ENCODE measurements around the gene ANKRD66.
A peak's percentile ranks its signal among the peaks of the same experiment; 100 is the strongest.
"Not testable (repeated sequence)": the region's sequence is repeated elsewhere in the genome, so short reads cannot be mapped to it uniquely, and the experiment has no call there.

Gene ANKRD66

GRCh38 chr6:46755865-46756264, 9.1 kb downstream of the ANKRD66 start:
- no peak for DNase-seq (ENCODE audit: low spot score)

GRCh38 chr6:46756469-46757213, 9.9 kb downstream of the ANKRD66 start:
- DNase-seq (ENCODE audit: low spot score): peak; percentile 64

- no peak for DNase-seq (ENCODE audit: low spot score)
Observed at GRCh38 chr6:46757214-46757596, 10.5 kb downstream of the ANKRD66 start.

- no peak for DNase-seq (ENCODE audit: low spot score)
Observed at GRCh38 chr6:46758960-46759753, 12.4 kb downstream of the ANKRD66 start.

GRCh38 chr6:46760925-46761324, 14.2 kb downstream of the ANKRD66 start:
- DNase-seq (ENCODE audit: low spot score): no peak

- no peak for DNase-seq (ENCODE audit: low spot score)
Observed at GRCh38 chr6:46763466-46763865, 16.7 kb downstream of the ANKRD66 start.

GRCh38 chr6:46764280-46764679, 17.5 kb downstream of the ANKRD66 start:
- DNase-seq (ENCODE audit: low spot score): not testable (repeated sequence)

GRCh38 chr6:46764961-46765360, 18.2 kb downstream of the ANKRD66 start:
- no peak for DNase-seq (ENCODE audit: low spot score)

- DNase-seq (ENCODE audit: low spot score): no peak
Observed at GRCh38 chr6:46772016-46772415, 25.3 kb downstream of the ANKRD66 start.

GRCh38 chr6:46772762-46773161, 26.0 kb downstream of the ANKRD66 start:
- peak; percentile 58 for DNase-seq (ENCODE audit: low spot score)

- no peak for DNase-seq (ENCODE audit: low spot score)
Observed at GRCh38 chr6:46773201-46773855, 26.6 kb downstream of the ANKRD66 start.

GRCh38 chr6:46774736-46775135, 28.0 kb downstream of the ANKRD66 start:
- DNase-seq (ENCODE audit: low spot score): not testable (repeated sequence)

- no peak for DNase-seq (ENCODE audit: low spot score)
Observed at GRCh38 chr6:46776070-46776712, 29.5 kb downstream of the ANKRD66 start.

GRCh38 chr6:46777476-46778346, 31.0 kb downstream of the ANKRD66 start:
- no peak for DNase-seq (ENCODE audit: low spot score)

GRCh38 chr6:46781478-46782378, 35.0 kb downstream of the ANKRD66 start:
- peak; percentile 70 for DNase-seq (ENCODE audit: low spot score)

- no peak for DNase-seq (ENCODE audit: low spot score)
Observed at GRCh38 chr6:46784535-46784934, 37.8 kb downstream of the ANKRD66 start.

- DNase-seq (ENCODE audit: low spot score): no peak
Observed at GRCh38 chr6:46787871-46788540, 41.3 kb downstream of the ANKRD66 start.

GRCh38 chr6:46788791-46789190, 42.1 kb downstream of the ANKRD66 start:
- no peak for DNase-seq (ENCODE audit: low spot score)
